ENCODE measurements around the gene ACSM3.
"Not testable (repeated sequence)": the region's sequence is repeated elsewhere in the genome, so short reads cannot be mapped to it uniquely, and the experiment has no call there.

The ACSM3 gene

GRCh38 chr16:20755238-20755637, 8.6 kb upstream of the ACSM3 start:
- DNase-seq (ENCODE audit: low read depth in 1 of 2, low spot score in 1 of 2) = no peak
- Histone ChIP-seq H3K4me3 (replicated peaks; ENCODE audit: insufficient read depth, low read length) (no peak overlapping the region), H3K27me3 (ENCODE audit: insufficient read depth, poor library complexity, severe bottlenecking) (no peaks in the 10 kb centered on the region), H3K27ac (replicated peaks) (no peak overlapping the region)
- no peak for TF ChIP-seq CTCF (IDR thresholded peaks at IDR 0.05; ENCODE audit: insufficient read depth, low read length)
- TF ChIP-seq POLR2AphosphoS5 (IDR thresholded peaks at IDR 0.05; ENCODE audit: low read depth) = no peak
- TF ChIP-seq REST (IDR thresholded peaks at IDR 0.05; ENCODE audit: insufficient replicate concordance, low read depth) = no peak
- no peak for TF ChIP-seq GABPA (IDR thresholded peaks at IDR 0.05; ENCODE audit: low read depth)
- no peak for TF ChIP-seq SPI1 (IDR thresholded peaks at IDR 0.05; ENCODE audit: borderline replicate concordance, low read depth)

- not testable (repeated sequence) for H3K27ac ChIP-seq (replicated peaks); DNase-seq (ENCODE audit: low read depth in 1 of 2, low spot score in 1 of 2); H3K4me3 ChIP-seq (replicated peaks; ENCODE audit: insufficient read depth, low read length); H3K27me3 ChIP-seq (ENCODE audit: insufficient read depth, poor library complexity, severe bottlenecking)
Observed at GRCh38 chr16:20755799-20756198, 8.0 kb upstream of the ACSM3 start.

GRCh38 chr16:20760346-20760745, 3.5 kb upstream of the ACSM3 start:
- Histone ChIP-seq H3K27me3 (ENCODE audit: insufficient read depth, poor library complexity, severe bottlenecking) (no peaks in the 10 kb centered on the region), H3K4me3 (replicated peaks; ENCODE audit: insufficient read depth, low read length) (no peak overlapping the region), H3K27ac (replicated peaks) (no peak overlapping the region)
- TF ChIP-seq GABPA (IDR thresholded peaks at IDR 0.05; ENCODE audit: low read depth) = no peak
- no peak for TF ChIP-seq REST (IDR thresholded peaks at IDR 0.05; ENCODE audit: insufficient replicate concordance, low read depth)
- DNase-seq (ENCODE audit: low read depth in 1 of 2, low spot score in 1 of 2) = no peak

GRCh38 chr16:20761175-20761574, 2.6 kb upstream of the ACSM3 start:
- TF ChIP-seq POLR2AphosphoS5 (IDR thresholded peaks at IDR 0.05; ENCODE audit: low read depth) (no peak), GABPA (IDR thresholded peaks at IDR 0.05; ENCODE audit: low read depth) (no peak), SPI1 (IDR thresholded peaks at IDR 0.05; ENCODE audit: borderline replicate concordance, low read depth) (no peak), CTCF (IDR thresholded peaks at IDR 0.05; ENCODE audit: insufficient read depth, low read length) (no peak), REST (IDR thresholded peaks at IDR 0.05; ENCODE audit: insufficient replicate concordance, low read depth) (no peak)
- Histone ChIP-seq H3K27me3 (ENCODE audit: insufficient read depth, poor library complexity, severe bottlenecking) (no peaks in the 10 kb centered on the region), H3K27ac (replicated peaks) (no peak overlapping the region), H3K4me3 (replicated peaks; ENCODE audit: insufficient read depth, low read length) (no peak overlapping the region)
- DNase-seq (ENCODE audit: low read depth in 1 of 2, low spot score in 1 of 2) = no peak

All from HL-60 (cell line).